HepG2 (cell line): Measurements from ENCODE around the gene BBC3. TPM values are rescaled to one million over a fixed set of nuclear protein-coding genes. Genes with fewer than 3 reads are reported as not detected.

Experiments used
- AGO2 ChIP-seq: fragments of 200-400 bp; formaldehyde crosslinking; optimal IDR thresholded peaks from 2 replicates; pipeline ENCODE3; 2017; ENCODE audit warnings: mild to moderate bottlenecking, low read depth, low read length, moderate library complexity
- CSRNP1 ChIP-seq: sonication (generic); formaldehyde crosslinking; IDR thresholded peaks from 2 replicates; pipeline ENCODE4 v1.8.1; 2023; ENCODE audit warnings: mild to moderate bottlenecking, missing genetic modification reagents
- NR2F1 ChIP-seq, 2 experiments: fragments of 450-650 bp in 1 of 2; formaldehyde crosslinking in 1 of 2; IDR thresholded peaks; 2 replicates each; pipeline versions ENCODE4 v1.5.0 to v1.6.1; 2016 to 2020; ENCODE audit warnings: mild to moderate bottlenecking in 1 of 2, missing compliant biosample characterization in 1 of 2, missing genetic modification reagents in 1 of 2, moderate library complexity in 1 of 2
- NR2F2 ChIP-seq: IDR thresholded peaks from 2 replicates; pipeline ENCODE4 v1.6.1; 2012; ENCODE audit warnings: low read depth, inconsistent platforms, borderline replicate concordance
- PAF1 ChIP-seq: IDR thresholded peaks from 2 replicates; pipeline ENCODE4 v1.6.1; 2016; ENCODE audit warnings: missing genetic modification reagents, missing compliant biosample characterization
- POLR2AphosphoS5 ChIP-seq: IDR thresholded peaks from 2 replicates; pipeline ENCODE4 v1.6.1; 2012; ENCODE audit warnings: low read depth, low read length
- RCOR2 ChIP-seq: IDR thresholded peaks from 2 replicates; pipeline ENCODE4 v1.6.1; 2016; ENCODE audit warnings: missing biosample characterization, missing genetic modification reagents
- SUZ12 ChIP-seq: fragments of 150-350 bp; IDR thresholded peaks from 2 replicates; pipeline ENCODE4 v1.6.1; 2014; ENCODE audit warnings: low read depth, low read length
- TARDBP ChIP-seq: sonication (generic); formaldehyde crosslinking; IDR thresholded peaks from 2 replicates; pipeline ENCODE4 v1.8.0; 2022; ENCODE audit warnings: mild to moderate bottlenecking, missing genetic modification reagents
- TCF7L2 ChIP-seq: IDR thresholded peaks from 2 replicates; pipeline ENCODE4 v1.6.1; 2011; ENCODE audit warnings: mild to moderate bottlenecking, low read depth, low read length, moderate library complexity
- ZNF142 ChIP-seq: sonication (generic); formaldehyde crosslinking; IDR thresholded peaks from 2 replicates; pipeline ENCODE4 v1.4.0; 2020; ENCODE audit warnings: missing genetic modification reagents
- ZNF34 ChIP-seq: sonication (generic); formaldehyde crosslinking; IDR thresholded peaks from 2 replicates; pipeline ENCODE4 v1.4.0; 2020; ENCODE audit warnings: mild to moderate bottlenecking, missing genetic modification reagents, borderline replicate concordance
- ZNF362 ChIP-seq: sonication (generic); formaldehyde crosslinking; IDR thresholded peaks from 2 replicates; pipeline ENCODE4 v1.4.0; 2020; ENCODE audit warnings: missing genetic modification reagents, mild to moderate bottlenecking, borderline replicate concordance
- ZNF546 ChIP-seq: sonication (generic); formaldehyde crosslinking; conservative IDR thresholded peaks from 2 replicates; pipeline ENCODE4 v1.8.1; 2023; ENCODE audit warnings: mild to moderate bottlenecking, missing genetic modification reagents
- ZNF589 ChIP-seq: sonication (generic); formaldehyde crosslinking; conservative IDR thresholded peaks from 2 replicates; pipeline ENCODE4 v1.8.0; 2022; ENCODE audit warnings: mild to moderate bottlenecking, moderate library complexity, missing genetic modification reagents
- ZSCAN31 ChIP-seq: sonication (generic); formaldehyde crosslinking; IDR thresholded peaks from 2 replicates; pipeline ENCODE4 v1.5.0; 2020; ENCODE audit warnings: low read depth, mild to moderate bottlenecking, missing genetic modification reagents
- polyA plus RNA-seq, 8 experiments: library from polyadenylated mRNA; depleted of rRNA in 3 of 8; stranded (reverse) in 7 of 8; unstranded in 1 of 8; fragments of >200 nt; fragmentation: Illumina TruSeq in 4 of 8; extraction: Trizol in 4 of 8; gene quantifications; 2 replicates each; pipeline versions ENCODE4 v1.2.1 to v1.2.3, GENCODE V29; 2011 to 2016; ENCODE audit warnings: low read depth in 4 of 8, missing spikeins in 1 of 8, mixed read lengths in 1 of 8; ENCODE audit not compliant: insufficient read depth in 1 of 8
- total RNA-seq, 5 experiments: library from RNA; depleted of rRNA; stranded (reverse); fragments of >200 nt; fragmentation: Illumina TruSeq; extraction: Trizol; gene quantifications; 2 replicates each; pipeline ENCODE4 v1.2.3, GENCODE V29; 2016; ENCODE audit warnings: low read depth in 1 of 5
- TF ChIP-seq, protein P1 (sequence below), 2 experiments: sonication (generic) in 1 of 2; formaldehyde crosslinking in 1 of 2; IDR thresholded peaks; 2 replicates each; pipeline versions ENCODE4 v1.4.0 to v1.6.1; 2018 to 2020; ENCODE audit warnings: missing genetic modification reagents in 2 of 2, borderline replicate concordance in 1 of 2, low read depth in 1 of 2, mild to moderate bottlenecking in 1 of 2, missing biosample characterization in 1 of 2

Gene BBC3
- total and polyA plus RNA-seq, 2 of the 13 experiments (the other 11 are each of a cell fraction or from before 2014, with no cell fraction given), result 6.1 to 8.8 TPM

DNA sequence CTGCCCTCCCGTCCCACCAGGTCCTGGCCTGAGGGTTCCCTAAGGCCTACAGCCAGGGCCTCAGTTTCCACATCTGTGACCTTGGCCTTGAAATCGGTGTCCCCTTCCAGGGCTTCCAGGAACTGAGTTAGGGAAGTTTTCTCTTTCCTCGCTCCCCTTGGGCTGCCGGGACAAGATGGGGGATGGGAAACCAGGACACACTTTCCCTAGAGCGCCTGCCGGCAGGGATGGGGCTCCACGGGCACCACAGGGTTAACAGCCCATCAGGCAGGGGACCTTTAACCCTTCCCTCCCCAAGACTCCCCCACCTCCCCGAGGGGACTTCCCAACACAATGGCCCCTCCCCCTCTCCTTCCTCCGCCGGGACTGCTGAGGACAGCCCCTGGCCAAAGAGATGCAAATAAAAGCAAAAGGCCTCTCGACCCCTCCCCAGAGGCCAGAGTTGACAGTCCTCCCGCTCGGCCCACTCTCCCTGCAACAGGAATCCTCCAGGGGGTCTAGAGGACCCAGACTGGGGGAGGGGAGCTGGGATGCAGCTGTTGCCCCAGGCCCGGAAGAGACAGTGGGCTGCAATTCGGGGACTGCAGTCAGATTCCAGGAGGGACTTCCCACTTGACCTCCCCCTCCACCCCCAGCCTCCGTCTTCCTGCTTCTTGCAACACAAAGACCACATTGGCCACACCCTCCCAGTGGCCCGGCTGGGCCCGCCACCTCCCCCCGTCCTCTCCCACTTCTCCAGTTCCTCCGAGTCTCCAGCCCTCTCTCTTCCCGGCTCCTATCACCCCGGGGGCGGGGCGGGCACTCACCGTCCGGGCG is 3.4 kb downstream of the BBC3 start (continued):
- TF ChIP-seq CSRNP1 (peak; percentile 5; the same call in 1 of the 2 replicates), ZNF34 (CRISPR knock-in tag) (no peak), ZNF142 (CRISPR knock-in tag) (no peak), TCF7L2 (no peak), RCOR2 (CRISPR knock-in tag) (peak; percentile 96), SUZ12 (no peak), ZNF362 (CRISPR knock-in tag) (no peak; the same call in 1 of the 2 replicates), AGO2 (peak; percentile 6), POLR2AphosphoS5 (0 out of 2 replicates have a peak, but pooled peaks have one; percentile 21), NR2F1 (CRISPR knock-in tag; IDR thresholded peaks at IDR 0.05) (peak in 1 of 2 experiments; percentile 73; a peak in 1 of 4 replicates), NR2F2 (peak; percentile 68; the same call in 1 of the 2 replicates), ZSCAN31 (CRISPR knock-in tag) (0 out of 2 replicates have a peak, but pooled peaks have one; percentile 16), ZNF546 (CRISPR knock-in tag) (0 out of 2 replicates have a peak, but pooled peaks have one; percentile 29), ZNF589 (CRISPR knock-in tag) (0 out of 2 replicates have a peak, but pooled peaks have one; percentile 4), TARDBP (CRISPR knock-in tag) (peak; percentile 63; the same call in 1 of the 2 replicates), PAF1 (CRISPR knock-in tag) (peak; percentile 15; the same call in 1 of the 2 replicates)
- TF ChIP-seq, protein P1, sequence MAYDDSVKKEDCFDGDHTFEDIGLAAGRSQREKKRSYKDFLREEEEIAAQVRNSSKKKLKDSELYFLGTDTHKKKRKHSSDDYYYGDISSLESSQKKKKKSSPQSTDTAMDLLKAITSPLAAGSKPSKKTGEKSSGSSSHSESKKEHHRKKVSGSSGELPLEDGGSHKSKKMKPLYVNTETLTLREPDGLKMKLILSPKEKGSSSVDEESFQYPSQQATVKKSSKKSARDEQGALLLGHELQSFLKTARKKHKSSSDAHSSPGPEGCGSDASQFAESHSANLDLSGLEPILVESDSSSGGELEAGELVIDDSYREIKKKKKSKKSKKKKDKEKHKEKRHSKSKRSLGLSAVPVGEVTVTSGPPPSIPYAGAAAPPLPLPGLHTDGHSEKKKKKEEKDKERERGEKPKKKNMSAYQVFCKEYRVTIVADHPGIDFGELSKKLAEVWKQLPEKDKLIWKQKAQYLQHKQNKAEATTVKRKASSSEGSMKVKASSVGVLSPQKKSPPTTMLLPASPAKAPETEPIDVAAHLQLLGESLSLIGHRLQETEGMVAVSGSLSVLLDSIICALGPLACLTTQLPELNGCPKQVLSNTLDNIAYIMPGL (CRISPR knock-in tag; IDR thresholded peaks at IDR 0.05; ENCODE audit: borderline replicate concordance in 1 of 2, low read depth in 1 of 2), result peak in 1 of 2 experiments; percentile 20; a peak in 3 of 4 replicates
